ENCODE data around the gene ZNF804B.

Gene ZNF804B

DNA sequence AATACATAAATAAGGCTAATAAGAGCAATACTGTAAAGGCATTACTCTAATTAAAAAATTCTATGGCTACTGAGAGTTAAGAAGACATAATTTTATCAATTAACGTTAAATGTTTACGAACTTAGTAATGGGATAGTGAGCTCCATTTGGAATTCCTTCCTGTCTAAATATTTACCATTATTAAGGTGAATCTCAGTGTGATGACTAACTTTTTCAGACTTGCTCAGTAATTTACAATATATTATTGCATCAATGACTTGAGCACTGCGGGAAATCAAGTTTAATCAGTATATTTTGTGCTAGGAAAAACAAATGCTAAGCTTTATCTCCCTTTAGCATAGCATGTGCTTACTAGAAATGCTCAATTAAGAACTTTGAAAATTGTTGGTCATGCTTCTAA is 318.5 kb downstream of the ZNF804B start:
- in situ Hi-C loops (cut with HindIII; ENCODE audit: low pct_unique_long_range_greater_than_20kb, low sequenced_read_pairs): no loop called here
- no peak for TF ChIP-seq JUND (IDR thresholded peaks at IDR 0.05; ENCODE audit: low read depth)
- no peak for DNase-seq (ENCODE audit: low read depth in 1 of 2, low spot score in 1 of 2)

DNA sequence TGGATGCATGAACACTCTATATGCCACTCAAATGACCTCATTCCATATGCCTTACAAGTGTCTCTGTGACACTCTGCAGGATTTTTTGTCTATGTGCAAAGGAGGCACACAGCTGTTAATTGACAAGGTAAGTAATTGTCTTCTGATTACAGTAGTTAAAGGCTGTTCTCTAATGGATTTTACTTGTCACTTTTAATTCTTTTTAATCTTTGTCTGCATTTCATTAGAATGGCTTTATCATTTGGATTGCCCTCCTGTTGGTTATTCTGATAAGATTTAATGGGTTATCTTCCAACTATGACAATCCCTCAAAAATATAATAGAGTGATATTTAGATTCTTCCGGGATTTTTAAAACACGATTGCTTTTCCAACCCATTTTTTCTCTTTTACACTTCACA is 326.1 kb downstream of the ZNF804B start:
- no peak for TF ChIP-seq JUND (IDR thresholded peaks at IDR 0.05; ENCODE audit: low read depth)
- in situ Hi-C loops (cut with HindIII; ENCODE audit: low pct_unique_long_range_greater_than_20kb, low sequenced_read_pairs): no loop called here
- no peak for DNase-seq (ENCODE audit: low read depth in 1 of 2, low spot score in 1 of 2)

DNA sequence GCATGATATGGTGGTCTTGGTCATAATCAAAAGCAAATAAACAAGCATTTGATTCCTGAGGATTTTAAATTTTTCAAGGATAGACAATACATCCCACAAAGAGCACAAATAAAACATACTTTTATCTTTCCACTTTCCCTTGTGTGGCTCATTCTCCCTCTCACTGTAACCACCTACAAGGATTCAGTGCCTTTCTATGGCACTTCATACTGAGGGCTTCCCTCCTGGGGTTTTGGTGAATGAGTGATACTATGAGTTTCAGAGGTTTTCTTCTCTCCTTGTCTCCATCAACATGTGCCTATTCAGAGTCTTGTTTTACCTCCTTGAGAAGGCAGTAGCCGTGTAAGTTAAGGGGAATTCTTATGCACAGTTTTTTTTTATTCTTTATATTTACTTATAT is 332.1 kb downstream of the ZNF804B start:
- in situ Hi-C loops (cut with HindIII; ENCODE audit: low pct_unique_long_range_greater_than_20kb, low sequenced_read_pairs): no loop called here
- no peak for TF ChIP-seq JUND (IDR thresholded peaks at IDR 0.05; ENCODE audit: low read depth)
- DNase-seq (ENCODE audit: low read depth in 1 of 2, low spot score in 1 of 2): no peak

DNA sequence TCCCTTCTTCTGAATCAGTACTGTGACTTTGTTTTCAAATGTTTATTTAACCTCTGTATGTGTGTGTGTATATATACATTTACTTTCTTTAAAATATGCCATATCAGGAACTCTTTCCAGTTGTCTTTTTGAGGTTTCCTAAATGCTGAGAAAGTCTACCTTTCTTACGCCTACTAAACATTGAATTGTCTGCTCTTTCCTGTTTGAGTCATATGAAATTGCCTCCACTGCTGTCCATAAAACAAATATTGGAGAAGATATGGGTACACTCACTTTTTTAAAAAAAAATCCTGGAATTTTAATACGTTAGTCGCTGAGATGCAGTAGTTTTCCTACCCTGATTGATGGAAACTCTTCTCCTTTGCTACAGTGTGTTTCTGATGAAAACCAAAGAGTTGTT is 334.8 kb downstream of the ZNF804B start:
- no peak for TF ChIP-seq JUND (IDR thresholded peaks at IDR 0.05; ENCODE audit: low read depth)
- no peak for DNase-seq (ENCODE audit: low read depth in 1 of 2, low spot score in 1 of 2)
- in situ Hi-C loops (cut with HindIII; ENCODE audit: low pct_unique_long_range_greater_than_20kb, low sequenced_read_pairs): no loop called here

DNA sequence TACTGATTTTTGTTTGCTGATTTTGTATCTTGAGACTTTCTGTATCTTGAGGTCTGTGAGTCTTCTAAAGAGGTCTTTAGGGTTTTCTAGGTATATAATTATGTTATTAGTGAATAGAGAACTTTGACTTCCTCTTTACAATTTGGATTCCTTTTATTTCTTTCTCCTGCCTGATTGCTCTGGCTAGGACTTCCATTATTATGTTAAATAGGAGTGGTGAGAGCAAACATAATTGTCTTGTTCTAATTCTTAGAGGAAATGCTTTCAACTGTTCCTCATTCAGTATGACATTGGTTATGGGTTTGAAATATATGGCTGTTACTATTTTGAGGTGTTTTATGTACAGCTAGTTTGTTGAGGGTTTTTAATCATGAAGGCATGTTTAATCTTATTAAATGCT is 344.1 kb downstream of the ZNF804B start:
- no peak for TF ChIP-seq JUND (IDR thresholded peaks at IDR 0.05; ENCODE audit: low read depth)
- DNase-seq (ENCODE audit: low read depth in 1 of 2, low spot score in 1 of 2): no peak
- in situ Hi-C loops (cut with HindIII; ENCODE audit: low pct_unique_long_range_greater_than_20kb, low sequenced_read_pairs): no loop called here

DNA sequence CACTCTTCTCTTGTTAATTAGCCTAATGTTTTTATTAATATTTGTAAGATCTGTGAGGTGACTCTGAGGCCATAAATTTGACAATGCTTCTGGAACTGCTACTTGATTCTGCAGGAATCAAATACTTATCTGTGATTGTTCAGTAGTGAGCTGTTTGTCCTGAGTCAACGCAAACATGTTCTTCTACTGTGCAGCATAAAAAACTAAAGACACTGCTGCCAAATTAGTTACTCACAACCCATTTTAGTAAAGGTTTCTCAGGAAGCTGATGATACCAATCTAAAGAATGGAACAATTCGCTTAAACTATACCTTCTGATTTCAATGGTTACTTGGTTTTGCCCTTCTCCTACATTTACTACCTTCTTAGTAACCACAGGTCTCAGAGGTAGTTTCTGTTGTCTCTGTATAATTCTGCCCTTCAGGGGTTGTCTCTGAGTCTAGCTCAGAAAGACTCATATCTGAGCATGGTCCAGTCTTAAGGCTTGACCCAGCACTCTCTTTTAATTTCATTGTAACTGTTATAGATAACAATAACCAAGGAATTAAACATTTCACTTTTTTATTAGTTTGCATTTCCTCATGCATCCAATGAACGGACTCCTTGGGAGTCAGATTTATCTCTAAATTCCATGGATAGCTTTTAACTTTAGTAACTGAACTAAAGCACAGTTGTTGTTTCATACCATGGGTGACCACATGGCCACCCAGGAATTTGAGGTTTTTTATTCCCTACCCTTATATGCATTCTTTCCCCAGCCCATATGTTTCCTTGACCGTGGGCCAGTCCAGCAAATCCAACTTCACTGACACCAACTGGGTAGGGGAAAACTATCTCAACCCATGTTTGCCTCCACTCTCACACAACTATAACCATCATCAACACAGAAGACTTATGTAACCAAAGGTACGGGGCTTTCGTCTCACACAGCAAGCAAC is 345.5 kb downstream of the ZNF804B start:
- in situ Hi-C loops (cut with HindIII; ENCODE audit: low pct_unique_long_range_greater_than_20kb, low sequenced_read_pairs): no loop called here
- TF ChIP-seq JUND (IDR thresholded peaks at IDR 0.05; ENCODE audit: low read depth): no peak
- DNase-seq (ENCODE audit: low read depth in 1 of 2, low spot score in 1 of 2): no peak

DNA sequence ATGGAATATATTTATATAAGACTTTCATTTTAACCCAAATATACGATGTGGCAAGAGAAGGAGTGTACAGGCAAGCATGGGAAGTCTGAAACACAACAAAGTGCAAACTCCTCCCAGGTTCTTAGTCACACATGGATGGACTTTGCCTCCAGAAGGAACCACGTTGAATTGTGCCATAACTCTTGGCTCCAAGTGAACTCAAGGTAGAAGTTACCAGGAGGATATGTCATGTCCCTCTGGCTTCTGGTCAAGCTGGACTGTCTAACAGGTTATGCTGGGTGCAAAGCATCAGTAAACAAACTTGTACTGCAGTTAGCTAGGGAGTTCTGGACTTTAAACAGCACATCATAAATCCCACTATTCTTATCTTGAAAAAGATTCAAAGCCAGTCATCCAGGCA is 364.4 kb downstream of the ZNF804B start:
- in situ Hi-C loops (cut with HindIII; ENCODE audit: low pct_unique_long_range_greater_than_20kb, low sequenced_read_pairs): no loop called here
- TF ChIP-seq JUND (IDR thresholded peaks at IDR 0.05; ENCODE audit: low read depth): no peak
- peak in 1 of 2 experiments; percentile 50 for DNase-seq (ENCODE audit: low read depth in 1 of 2, low spot score in 1 of 2)

DNA sequence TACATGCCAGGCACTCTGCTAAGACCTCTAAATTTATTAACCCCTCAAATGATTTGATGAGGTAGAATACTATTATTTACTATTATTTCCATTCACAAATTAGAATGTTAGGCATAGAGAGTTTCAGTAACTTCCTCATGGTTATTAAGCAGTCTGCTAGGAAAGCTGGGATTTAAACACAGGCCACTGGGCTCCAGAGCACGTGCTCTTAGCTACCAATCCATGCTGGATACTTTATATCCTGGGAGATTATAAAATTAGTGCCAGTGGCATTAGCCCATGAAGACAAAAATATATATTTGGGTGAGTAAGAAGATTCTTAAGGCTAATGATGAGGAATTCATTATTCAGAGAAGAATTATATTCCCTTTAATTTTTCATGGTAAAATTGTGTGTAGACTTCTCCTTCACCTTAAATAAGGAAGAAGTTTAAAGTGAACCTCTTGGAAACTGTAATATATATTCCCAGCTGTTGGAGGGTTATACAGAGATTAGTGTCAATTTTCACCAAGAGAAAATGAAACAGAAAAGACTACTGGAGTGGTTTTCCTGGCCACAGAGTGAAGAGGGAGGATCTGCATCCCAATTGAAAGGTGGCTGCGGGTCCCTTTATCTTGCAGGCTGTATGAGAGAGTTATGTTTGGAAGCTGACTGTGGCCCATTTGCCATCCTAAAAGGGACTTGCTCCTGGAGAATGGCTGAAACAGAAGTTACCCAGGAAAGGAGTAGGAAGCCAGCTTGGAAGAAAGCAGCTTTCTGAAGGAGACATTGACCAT is 370.3 kb downstream of the ZNF804B start:
- in situ Hi-C loops (cut with HindIII; ENCODE audit: low pct_unique_long_range_greater_than_20kb, low sequenced_read_pairs): no loop called here
- no peak for DNase-seq (ENCODE audit: low read depth in 1 of 2, low spot score in 1 of 2)
- TF ChIP-seq JUND (IDR thresholded peaks at IDR 0.05; ENCODE audit: low read depth): no peak

DNA sequence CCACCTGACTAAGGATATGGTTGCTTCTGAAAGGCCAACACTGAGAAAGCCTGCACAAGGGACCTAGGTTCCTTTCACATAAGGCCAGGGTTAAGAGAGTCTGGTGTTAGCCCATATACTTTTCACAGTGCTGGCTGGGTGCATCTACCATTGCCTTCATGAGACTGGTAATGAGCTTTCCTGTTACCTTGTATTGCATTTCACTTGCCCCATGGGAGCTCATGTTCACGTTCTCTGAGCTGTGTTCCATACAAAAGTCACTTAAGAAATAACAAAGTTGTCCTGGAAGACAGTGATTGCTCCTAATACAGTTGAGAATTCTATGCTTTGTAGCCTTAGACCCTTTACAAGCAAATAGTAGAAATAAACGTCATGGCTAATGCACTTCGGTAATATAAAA is 373.9 kb downstream of the ZNF804B start:
- DNase-seq (ENCODE audit: low read depth in 1 of 2, low spot score in 1 of 2): no peak
- TF ChIP-seq JUND (IDR thresholded peaks at IDR 0.05; ENCODE audit: low read depth): no peak
- in situ Hi-C loops (cut with HindIII; ENCODE audit: low pct_unique_long_range_greater_than_20kb, low sequenced_read_pairs): no loop called here

DNA sequence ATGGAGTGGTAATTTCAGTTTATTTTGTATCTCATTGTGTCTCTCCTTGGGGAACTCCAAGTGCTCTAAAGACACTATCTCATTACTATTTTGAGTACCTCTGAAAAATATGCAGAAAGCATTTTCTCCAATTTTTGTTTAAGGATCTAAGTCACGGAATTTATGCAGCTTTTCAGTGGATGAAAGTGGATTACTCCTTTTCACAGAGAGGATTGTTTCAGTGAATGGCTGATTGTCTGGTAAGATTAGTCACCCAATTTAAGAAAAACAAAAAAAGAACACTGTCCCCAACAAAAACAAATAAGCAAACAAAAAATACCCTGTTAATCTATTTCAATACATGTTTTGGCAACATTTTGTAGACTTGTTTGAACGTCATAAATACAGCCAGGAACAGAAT is 374.3 kb downstream of the ZNF804B start:
- no peak for DNase-seq (ENCODE audit: low read depth in 1 of 2, low spot score in 1 of 2)
- TF ChIP-seq JUND (IDR thresholded peaks at IDR 0.05; ENCODE audit: low read depth): no peak
- in situ Hi-C loops (cut with HindIII; ENCODE audit: low pct_unique_long_range_greater_than_20kb, low sequenced_read_pairs): no loop called here

DNA sequence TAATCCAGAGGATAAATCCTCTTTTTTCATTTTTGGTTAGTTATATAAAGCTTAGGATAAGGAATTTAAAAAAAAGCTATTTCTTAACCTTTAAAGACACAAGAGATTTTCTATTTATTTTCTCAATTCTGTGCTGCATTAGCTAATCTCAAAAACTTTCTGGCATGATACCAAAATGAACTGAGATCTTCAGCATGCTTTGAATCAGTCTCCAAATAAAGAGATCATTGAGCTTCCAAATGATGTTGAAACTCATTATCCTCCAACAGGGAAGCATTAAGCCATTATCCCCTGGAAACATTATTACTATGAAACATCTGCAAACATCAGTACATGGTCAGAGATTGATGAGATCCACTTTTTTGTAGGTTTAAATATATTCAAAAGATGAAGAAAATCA is 386.3 kb downstream of the ZNF804B start:
- DNase-seq (ENCODE audit: low read depth in 1 of 2, low spot score in 1 of 2): no peak
- TF ChIP-seq JUND (IDR thresholded peaks at IDR 0.05; ENCODE audit: low read depth): no peak
- in situ Hi-C loops (cut with HindIII; ENCODE audit: low pct_unique_long_range_greater_than_20kb, low sequenced_read_pairs): no loop called here

DNA sequence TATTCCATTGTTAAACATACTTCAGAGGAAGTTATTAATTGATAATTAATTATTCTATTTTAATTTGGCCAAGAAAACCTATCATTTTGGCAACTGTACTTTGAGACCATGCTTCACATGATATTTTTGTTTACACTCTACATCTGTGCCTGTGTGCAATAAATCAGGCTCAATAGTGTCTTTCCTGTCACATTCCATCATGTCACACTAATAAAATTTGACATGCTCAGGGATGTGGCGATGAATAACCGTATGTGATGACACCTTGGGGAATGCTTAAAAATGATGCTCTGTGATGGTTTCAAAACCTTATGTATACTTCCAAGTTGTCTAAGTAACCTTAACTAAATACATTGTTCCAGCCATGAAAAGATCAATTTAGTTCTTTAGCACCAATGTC is 400.6 kb downstream of the ZNF804B start:
- in situ Hi-C loops (cut with HindIII; ENCODE audit: low pct_unique_long_range_greater_than_20kb, low sequenced_read_pairs): no loop called here

DNA sequence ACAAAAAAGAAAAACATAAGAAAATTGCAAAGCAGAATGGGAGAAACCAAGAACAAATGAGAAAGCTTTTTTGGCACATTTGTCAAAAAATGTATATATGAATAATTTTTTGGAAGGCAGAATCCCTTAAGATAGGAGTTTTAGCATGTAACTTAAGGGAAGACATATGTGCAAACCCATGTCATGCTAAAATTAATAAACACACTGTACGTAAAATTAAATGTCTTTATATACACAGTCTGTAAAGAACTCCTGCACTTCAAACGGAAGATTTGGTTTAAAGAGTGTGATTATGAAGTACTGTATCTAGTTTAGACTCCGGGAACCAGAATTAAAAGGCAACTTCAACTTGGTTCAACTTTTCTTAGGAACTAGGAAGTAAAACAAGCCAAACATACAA is 405.9 kb downstream of the ZNF804B start:
- no peak for TF ChIP-seq JUND (IDR thresholded peaks at IDR 0.05; ENCODE audit: low read depth)
- no peak for DNase-seq (ENCODE audit: low read depth in 1 of 2, low spot score in 1 of 2)
- in situ Hi-C loops (cut with HindIII; ENCODE audit: low pct_unique_long_range_greater_than_20kb, low sequenced_read_pairs): no loop called here

More for the DNA sequence above, 400.6 kb downstream of the ZNF804B start:
- no peak for DNase-seq (ENCODE audit: low read depth in 1 of 2, low spot score in 1 of 2)
- no peak for TF ChIP-seq JUND (IDR thresholded peaks at IDR 0.05; ENCODE audit: low read depth)
